NCI-H2227 (cell line): Measurements from ENCODE around the gene OTOGL.
"Not testable (repeated sequence)": the region's sequence is repeated elsewhere in the genome, so short reads cannot be mapped to it uniquely, and the experiment has no call there.

Experiments
- DNase-seq: peaks from one replicate; lab custom pipeline; 2025; ENCODE audit not compliant: unreplicated experiment; lab: John Stamatoyannopoulos, UW

OTOGL gene

GRCh38 chr12:80268924-80269749 lies 169.8 kb downstream of the OTOGL start:
- no peak for DNase-seq

GRCh38 chr12:80269803-80270552 lies 170.6 kb downstream of the OTOGL start:
- peak; percentile 67 for DNase-seq

GRCh38 chr12:80271780-80272179 lies 172.4 kb downstream of the OTOGL start:
- no peak for DNase-seq

- peak; percentile 39 for DNase-seq
Measured at GRCh38 chr12:80272387-80272915, 173.1 kb downstream of the OTOGL start.

GRCh38 chr12:80273144-80273543 lies 173.8 kb downstream of the OTOGL start:
- DNase-seq = no peak

- DNase-seq = no peak
Measured at GRCh38 chr12:80277732-80278131, 178.4 kb downstream of the OTOGL start.

- DNase-seq = no peak
Measured at GRCh38 chr12:80282226-80282625, 182.9 kb downstream of the OTOGL start.

- no peak for DNase-seq
Measured at GRCh38 chr12:80282761-80283160, 183.4 kb downstream of the OTOGL start.

- no peak for DNase-seq
Measured at GRCh38 chr12:80291108-80291754, 191.9 kb downstream of the OTOGL start.

- DNase-seq = no peak
Measured at GRCh38 chr12:80293347-80293746, 194.0 kb downstream of the OTOGL start.

GRCh38 chr12:80293759-80294158 lies 194.4 kb downstream of the OTOGL start:
- peak; percentile 87 for DNase-seq

GRCh38 chr12:80299219-80299618 lies 199.9 kb downstream of the OTOGL start:
- no peak for DNase-seq

GRCh38 chr12:80299976-80300375 lies 200.6 kb downstream of the OTOGL start:
- DNase-seq = no peak

- DNase-seq = not testable (repeated sequence)
Measured at GRCh38 chr12:80307436-80307835, 208.1 kb downstream of the OTOGL start.

- DNase-seq = no peak
Measured at GRCh38 chr12:80313209-80313608, 213.9 kb downstream of the OTOGL start.

- no peak for DNase-seq
Measured at GRCh38 chr12:80314741-80315140, 215.4 kb downstream of the OTOGL start.

GRCh38 chr12:80316222-80316621 lies 216.9 kb downstream of the OTOGL start:
- DNase-seq = no peak

GRCh38 chr12:80317307-80317706 lies 218.0 kb downstream of the OTOGL start:
- no peak for DNase-seq

- DNase-seq = no peak
Measured at GRCh38 chr12:80317899-80318298, 218.6 kb downstream of the OTOGL start.

GRCh38 chr12:80320121-80320678 lies 220.9 kb downstream of the OTOGL start:
- DNase-seq = no peak

GRCh38 chr12:80321653-80322052 lies 222.3 kb downstream of the OTOGL start:
- DNase-seq = no peak
